ENCODE measurements around the gene CRPPA. TPM values are rescaled to one million over a fixed set of nuclear protein-coding genes. Genes with fewer than 3 reads are reported as not detected.

The CRPPA gene
- 1 to 10 TPM in 3 of 4 donors, under 1 TPM in 1; 0.80 to 2.6 (median 1.8) TPM for total RNA-seq

DNA sequence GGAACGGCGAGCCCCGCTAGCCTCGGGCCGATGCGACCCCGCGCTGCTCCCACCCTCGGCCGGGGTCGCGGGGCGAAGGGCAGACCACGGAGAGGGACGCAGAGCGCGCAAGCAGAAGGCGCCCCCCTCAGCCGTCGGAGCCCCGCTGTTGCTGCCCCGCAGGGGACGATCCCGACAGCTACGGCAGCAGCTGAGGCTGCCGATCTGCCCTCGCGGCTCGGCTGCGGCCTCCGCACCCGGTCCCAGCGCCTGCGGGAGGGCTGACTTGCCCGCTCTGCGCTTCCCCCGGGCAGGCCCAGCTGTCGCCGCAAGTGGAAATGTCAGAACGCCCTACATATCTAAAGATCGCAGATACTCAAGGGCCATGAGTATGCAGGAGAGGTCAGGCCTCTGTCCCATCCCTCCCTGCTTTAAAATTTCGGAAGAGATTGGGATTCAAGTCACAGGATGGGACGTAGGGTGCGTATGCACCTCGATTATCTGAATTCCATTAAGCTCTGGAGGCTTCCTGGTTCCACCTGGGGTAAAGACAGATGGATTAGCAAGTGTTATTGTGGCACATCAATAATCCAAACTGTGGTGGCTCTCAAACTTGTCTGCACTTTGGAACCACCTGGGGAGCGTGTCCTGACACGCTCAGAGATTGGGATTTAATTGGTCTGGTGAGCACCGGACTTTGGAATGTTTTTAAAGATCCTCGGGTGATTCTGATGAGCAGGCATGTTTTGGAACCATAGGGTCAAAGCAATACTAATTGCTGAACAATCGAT, at the start of gene CRPPA:
Gene CRPPA, minus strand, starts transcription at position 206 of the 770 bp plus-strand sequence. CDS start 216 bp downstream, outside the sequence.
- in situ Hi-C loops (cut with MboI; ENCODE audit: low pct_ligation_motif_present in 1 of 4, low pct_unique_long_range_greater_than_20kb in 1 of 4, low sequenced_read_pairs in 3 of 4) = no loop called here
- WGBS, 2 donors (ENCODE audit: low coverage in 1 of 2) = 29 to 67% methylated on average over 1 to 15 of the region's 50 CpGs
- H3K27ac ChIP-seq = peak within 1 kb of the TSS; percentile 96 to 98 (median 97)

GRCh38 chr7:16465469-16466361, 44.4 kb upstream of the CRPPA start, which contains the start of gene SOSTDC1:
Gene SOSTDC1, minus strand, starts transcription at chr7:16465738. Its CDS starts 70 bp downstream, at chr7:16465668.
- Histone ChIP-seq H3K4me1 (peaks cover 0 to 12% (median 9%) of the 10 kb centered on the region in 4 donors), H3K27ac (peak within 1 kb of the TSS; percentile 47 to 73 (median 68)), H3K27me3 (no peaks in the 10 kb centered on the region), H3K4me3 (peak within 1 kb of the TSS in 3 of 4 donors; percentile 13 to 38 (median 17)), H3K9me3 (no peaks in the 10 kb centered on the region), H3K36me3 (no peaks in the 10 kb centered on the region)
- peak; percentile 32 for DNase-seq
- 9 to 28% methylated on average over 10 of the region's 10 CpGs for WGBS, 2 donors (ENCODE audit: low coverage in 1 of 2)
- peak in 2 of 3 donors; percentile 26 to 32 for TF ChIP-seq POLR2AphosphoS5 (IDR thresholded peaks at IDR 0.05)
- TF ChIP-seq POLR2A (IDR thresholded peaks at IDR 0.05) = peak; percentile 46
- no peak for TF ChIP-seq CTCF (IDR thresholded peaks at IDR 0.05)
- intact Hi-C loops (cut with DNase I; ENCODE audit: low total_unique reads) (no loop called here), in situ Hi-C loops (cut with MboI; ENCODE audit: low pct_ligation_motif_present in 1 of 4, low pct_unique_long_range_greater_than_20kb in 1 of 4, low sequenced_read_pairs in 3 of 4) (no loop called here)

More for the DNA sequence above, at the start of gene CRPPA:
- no peak for TF ChIP-seq CTCF (IDR thresholded peaks at IDR 0.05)
- peak; percentile 17 for TF ChIP-seq POLR2A (IDR thresholded peaks at IDR 0.05)
- no peak for TF ChIP-seq EP300 (IDR thresholded peaks at IDR 0.05; ENCODE audit: low read depth)
- DNase-seq = peak; percentile 36
- intact Hi-C loops (cut with DNase I; ENCODE audit: low total_unique reads) = no loop called here
- Histone ChIP-seq H3K4me3 (peak within 1 kb of the TSS; percentile 59 to 69 (median 63)), H3K9me3 (no peaks in the 10 kb centered on the region), H3K36me3 (no peaks in the 10 kb centered on the region), H3K27me3 (no peaks in the 10 kb centered on the region), H3K4me1 (peaks cover 13 to 26% (median 17%) of the 10 kb centered on the region in 4 donors)

DNA sequence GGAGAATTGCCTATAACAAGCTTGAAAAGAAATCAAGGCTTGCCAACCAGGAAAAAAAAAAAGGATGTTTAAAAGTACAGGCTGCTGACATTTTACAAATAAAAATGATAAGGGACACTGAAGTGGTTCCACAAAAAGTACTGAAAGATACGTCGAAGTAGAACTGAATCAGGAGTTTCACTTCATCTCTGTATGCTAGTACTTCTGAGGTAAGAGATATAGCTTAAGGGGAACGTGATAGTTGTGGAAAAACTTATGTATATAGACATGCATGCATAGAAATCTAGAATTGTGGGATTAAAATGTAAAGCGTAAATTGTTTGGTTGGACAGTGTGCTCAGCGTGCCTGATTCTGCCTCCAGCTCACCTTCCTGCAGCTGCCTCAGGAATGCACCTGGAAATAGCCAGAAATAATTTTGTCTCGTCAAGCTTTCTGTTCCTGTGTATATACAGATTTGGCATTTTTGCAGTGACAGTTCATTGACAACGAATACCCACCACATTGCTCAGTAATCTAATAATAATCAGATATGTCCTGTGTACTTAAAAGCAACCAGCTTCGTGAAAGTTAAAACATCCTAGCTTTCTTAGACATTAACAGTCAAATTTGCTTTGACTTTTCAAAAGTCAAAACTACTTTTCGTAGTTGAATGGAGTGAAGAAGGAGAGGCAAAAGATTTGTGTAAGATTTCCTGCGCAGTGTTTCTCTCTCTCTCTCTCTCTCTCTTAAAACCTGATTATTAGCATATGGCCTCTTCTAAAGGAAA, 42.8 kb upstream of the CRPPA start:
- peak overlapping the region in 3 of 4 donors; percentile 2 to 38 (median 17) for H3K4me3 ChIP-seq
- H3K27ac ChIP-seq = peak overlapping the region in 3 of 4 donors; percentile 16 to 73 (median 67)
- DNase-seq = no peak
- TF ChIP-seq EP300 (IDR thresholded peaks at IDR 0.05; ENCODE audit: low read depth) (no peak), POLR2AphosphoS5 (IDR thresholded peaks at IDR 0.05) (no peak), CTCF (IDR thresholded peaks at IDR 0.05) (no peak), POLR2A (IDR thresholded peaks at IDR 0.05) (no peak)
- no peaks in the 10 kb centered on the region for H3K9me3 ChIP-seq
- no peaks in the 10 kb centered on the region for H3K36me3 ChIP-seq
- WGBS, 2 donors (ENCODE audit: low coverage in 1 of 2) = 38 to 43% methylated on average over 7 to 10 of the region's 10 CpGs
- no peaks in the 10 kb centered on the region for H3K27me3 ChIP-seq
- intact Hi-C loops (cut with DNase I; ENCODE audit: low total_unique reads) (no loop called here), in situ Hi-C loops (cut with MboI; ENCODE audit: low pct_ligation_motif_present in 1 of 4, low pct_unique_long_range_greater_than_20kb in 1 of 4, low sequenced_read_pairs in 3 of 4) (no loop called here)
- H3K4me1 ChIP-seq = peaks cover 0 to 12% (median 9%) of the 10 kb centered on the region in 4 donors
